HepG2 (cell line): ENCODE results near the gene ZNF74. TPM values are rescaled to one million over a fixed set of nuclear protein-coding genes. Genes with fewer than 3 reads are reported as not detected.

Experiments
- ATAC-seq: fragments of 200-7000 bp; cut with Tn5 transposase; 3 replicates; pipeline ENCODE4 v1.9.1; 2020; ENCODE audit warnings: mild to moderate bottlenecking, moderate library complexity
- BruUV-seq: library from RNA; stranded (reverse); fragments of 400-500 nt; replicated peaks from 2 replicates; lab custom pipeline; 2021; lab: Mats Ljungman, UMichigan
- CTCF ChIA-PET: fragments of 300-600 bp; formaldehyde crosslinking; extraction: SDS; loops from one replicate; lab custom pipeline; 2021; ENCODE audit warnings: low total read pairs, inconsistent platforms, low intra/inter-chr PET ratio; lab: Yijun Ruan, JAX
- POLR2A ChIA-PET: fragments of 350-600 bp; sonication (Branson Sonifier 250); formaldehyde crosslinking; loops from one replicate; lab custom pipeline; 2020; ENCODE audit warnings: antibody characterized with exemption, inconsistent platforms; lab: Yijun Ruan, JAX
- DNase-seq: peaks from one replicate; pipeline ENCODE4 v3.0.0-alpha.2; 2015; ENCODE audit warnings: low spot score
- FAIRE-seq: peaks from 3 replicates; lab custom pipeline; 2011; peaks lifted over from hg19 to GRCh38; lab: Jason Lieb, UNC
- H2AFZ ChIP-seq: one replicate; pipeline ENCODE4 v1.6.1; 2011; ENCODE audit warnings: low read length, inconsistent platforms
- H3K27ac ChIP-seq: fragments of 300-600 bp; 3 replicates; pipeline ENCODE4 v1.8.0; 2011; ENCODE audit warnings: mixed run types, mild to moderate bottlenecking, mixed read lengths, low read length, inconsistent platforms; ENCODE audit not compliant: insufficient read depth; ENCODE audit errors: extremely low read length
- H3K27me3 ChIP-seq, 2 experiments: fragments of 200-600 bp in 1 of 2; 2 replicates in 1 of 2; 3 replicates in 1 of 2; pipeline versions ENCODE4 v1.6.0 to v1.8.0; 2011; ENCODE audit warnings: low read length in 2 of 2, mild to moderate bottlenecking in 2 of 2, moderate library complexity in 2 of 2, inconsistent platforms in 1 of 2; ENCODE audit not compliant: insufficient read depth in 2 of 2, control insufficient read depth in 1 of 2
- H3K36me3 ChIP-seq, 2 experiments: fragments of 200-600 bp in 1 of 2; replicated peaks in 1 of 2; 2 replicates in 1 of 2; 3 replicates in 1 of 2; pipeline versions ENCODE4 v1.5.1 to v1.8.0; 2011; ENCODE audit warnings: low read length in 2 of 2, inconsistent platforms in 1 of 2; ENCODE audit not compliant: insufficient read depth in 2 of 2, control insufficient read depth in 1 of 2
- H3K4me1 ChIP-seq: 2 replicates; pipeline ENCODE4 v1.5.1; 2012; ENCODE audit warnings: low read length, inconsistent platforms; ENCODE audit not compliant: insufficient read depth
- H3K4me2 ChIP-seq: 2 replicates; pipeline ENCODE4 v1.6.0; 2011; ENCODE audit warnings: low read depth, low read length, inconsistent platforms
- H3K4me3 ChIP-seq, 3 experiments: fragments of 200-600 bp in 1 of 3; sonication (generic), shearing (Covaris generic) in 1 of 3; replicated peaks in 1 of 3; 2 replicates each; pipeline ENCODE4 v1.5.1; 2011 to 2016; ENCODE audit warnings: low read length in 3 of 3, inconsistent platforms in 2 of 3, low read depth in 2 of 3, mild to moderate bottlenecking in 2 of 3, control low read depth in 1 of 3, mixed read lengths in 1 of 3; ENCODE audit not compliant: insufficient read depth in 1 of 3
- H3K79me2 ChIP-seq: one replicate; pipeline ENCODE4 v1.6.1; 2011; ENCODE audit warnings: low read length, inconsistent platforms; ENCODE audit not compliant: insufficient read depth
- H3K9ac ChIP-seq: 2 replicates; pipeline ENCODE4 v1.6.0; 2011; ENCODE audit warnings: mild to moderate bottlenecking, low read depth, low read length, inconsistent platforms; ENCODE audit not compliant: insufficient read depth
- H3K9me3 ChIP-seq: 2 replicates; pipeline ENCODE4 v1.5.1; 2012; ENCODE audit warnings: mild to moderate bottlenecking, low read length
- H4K20me1 ChIP-seq: 2 replicates; pipeline ENCODE4 v1.6.0; 2011; ENCODE audit warnings: inconsistent platforms, mild to moderate bottlenecking, low read length, moderate library complexity; ENCODE audit not compliant: insufficient read depth
- ADNP ChIP-seq: sonication (generic); formaldehyde crosslinking; IDR thresholded peaks from 2 replicates; pipeline ENCODE4 v1.4.0; 2020; ENCODE audit warnings: missing genetic modification reagents
- BCL6 ChIP-seq: IDR thresholded peaks from 2 replicates; pipeline ENCODE4 v1.6.1; 2016; ENCODE audit warnings: missing genetic modification reagents, missing compliant biosample characterization
- CEBPB ChIP-seq: IDR thresholded peaks from 2 replicates; pipeline ENCODE4 v1.6.1; 2011; ENCODE audit warnings: low read depth, low read length, improper control_type of control experiment, borderline replicate concordance
- MEIS1 ChIP-seq: sonication (generic); formaldehyde crosslinking; IDR thresholded peaks from 2 replicates; pipeline ENCODE4 v1.9.0; 2021; ENCODE audit warnings: mild to moderate bottlenecking, missing genetic modification reagents, moderate library complexity, borderline replicate concordance
- NONO ChIP-seq, 2 experiments: fragments of 450-650 bp in 1 of 2; sonication (generic) in 1 of 2; formaldehyde crosslinking in 1 of 2; IDR thresholded peaks in 1 of 2; conservative IDR thresholded peaks in 1 of 2; 2 replicates each; pipeline versions ENCODE4 v1.6.1 to v1.8.0; 2017 to 2022; ENCODE audit warnings: mild to moderate bottlenecking in 1 of 2, missing genetic modification reagents in 1 of 2, moderate library complexity in 1 of 2
- PHF5A ChIP-seq: IDR thresholded peaks from one replicate; pipeline ENCODE4 v1.6.1; 2018; ENCODE audit warnings: low read depth, missing genetic modification reagents; ENCODE audit not compliant: unreplicated experiment
- PRMT3 ChIP-seq: sonication (generic); formaldehyde crosslinking; IDR thresholded peaks from 2 replicates; pipeline ENCODE4 v1.8.1; 2022; ENCODE audit warnings: low read depth, mild to moderate bottlenecking, moderate library complexity, missing genetic modification reagents, borderline replicate concordance
- RAD21 ChIP-seq: fragments of 450-650 bp; formaldehyde crosslinking; IDR thresholded peaks from 2 replicates; pipeline ENCODE4 v1.5.0; 2020; ENCODE audit warnings: mild to moderate bottlenecking
- RAD51 ChIP-seq: fragments of 450-650 bp; IDR thresholded peaks from 2 replicates; pipeline ENCODE4 v1.6.1; 2016; ENCODE audit warnings: borderline replicate concordance
- RXRB ChIP-seq: IDR thresholded peaks from 2 replicates; pipeline ENCODE4 v1.6.1; 2016; ENCODE audit warnings: borderline replicate concordance, missing genetic modification reagents, missing compliant biosample characterization
- TEAD3 ChIP-seq: optimal IDR thresholded peaks from 2 replicates; pipeline ENCODE3; 2016; ENCODE audit warnings: borderline replicate concordance
- ZKSCAN8 ChIP-seq: IDR thresholded peaks from 2 replicates; pipeline ENCODE4 v1.6.1; 2016; ENCODE audit warnings: borderline replicate concordance, missing genetic modification reagents, missing compliant biosample characterization
- ZMYM2 ChIP-seq: sonication (generic); formaldehyde crosslinking; IDR thresholded peaks from 2 replicates; pipeline ENCODE4 v1.8.0; 2022; ENCODE audit warnings: mild to moderate bottlenecking, missing genetic modification reagents
- ZNF124 ChIP-seq: sonication (generic); formaldehyde crosslinking; IDR thresholded peaks from 2 replicates; pipeline ENCODE4 v1.4.0; 2020; ENCODE audit warnings: missing genetic modification reagents
- ZNF230 ChIP-seq: sonication (generic); formaldehyde crosslinking; IDR thresholded peaks from 2 replicates; pipeline ENCODE4 v1.4.0; 2020; ENCODE audit warnings: mild to moderate bottlenecking, missing genetic modification reagents
- ZNF501 ChIP-seq: sonication (generic); formaldehyde crosslinking; IDR thresholded peaks from 2 replicates; pipeline ENCODE4 v1.5.1; 2020; ENCODE audit warnings: mild to moderate bottlenecking, moderate library complexity, missing genetic modification reagents
- ZNF598 ChIP-seq: sonication (generic); formaldehyde crosslinking; IDR thresholded peaks from 2 replicates; pipeline ENCODE4 v1.5.1; 2020; ENCODE audit warnings: mild to moderate bottlenecking, missing genetic modification reagents, borderline replicate concordance
- ZSCAN25 ChIP-seq: sonication (generic); formaldehyde crosslinking; IDR thresholded peaks from 2 replicates; pipeline ENCODE4 v1.8.0; 2022; ENCODE audit warnings: mild to moderate bottlenecking, missing genetic modification reagents
- WGBS: methylation state at CpG from one replicate; pipeline ENCODE4 v1.1.6; 2017; ENCODE audit warnings: low lambda C conversion rate; 5-methylcytosine and 5-hydroxymethylcytosine counted together
- in situ Hi-C: cut with HindIII; loops from 2 replicates; pipeline ENCODE4 v1.10.0; 2017; ENCODE audit warnings: low pct_unique_long_range_greater_than_20kb; ENCODE audit not compliant: extremely low pct_ligation_motif_present
- intact Hi-C: fragments of 100-400 bp; cut with micrococcal nuclease; formaldehyde crosslinking; loops from one replicate; pipeline ENCODE4 v1.10.0; 2022; ENCODE audit not compliant: unreplicated experiment
- polyA plus RNA-seq, 8 experiments: library from polyadenylated mRNA; depleted of rRNA in 3 of 8; stranded (reverse) in 7 of 8; unstranded in 1 of 8; fragments of >200 nt; fragmentation: Illumina TruSeq in 4 of 8; extraction: Trizol in 4 of 8; gene quantifications; 2 replicates each; pipeline versions ENCODE4 v1.2.1 to v1.2.3, GENCODE V29; 2011 to 2016; ENCODE audit warnings: low read depth in 4 of 8, missing spikeins in 1 of 8, mixed read lengths in 1 of 8; ENCODE audit not compliant: insufficient read depth in 1 of 8
- total RNA-seq, 5 experiments: library from RNA; depleted of rRNA; stranded (reverse); fragments of >200 nt; fragmentation: Illumina TruSeq; extraction: Trizol; gene quantifications; 2 replicates each; pipeline ENCODE4 v1.2.3, GENCODE V29; 2016; ENCODE audit warnings: low read depth in 1 of 5
- TF ChIP-seq, protein P1 (sequence below): sonication (generic); formaldehyde crosslinking; IDR thresholded peaks from 2 replicates; pipeline ENCODE4 v1.4.0; 2020; ENCODE audit warnings: missing genetic modification reagents
- TF ChIP-seq, protein P2 (sequence below): sonication (generic); formaldehyde crosslinking; IDR thresholded peaks from 2 replicates; pipeline ENCODE4 v1.5.1; 2020; ENCODE audit warnings: mild to moderate bottlenecking, moderate library complexity, missing genetic modification reagents
- TF ChIP-seq, protein P3 (sequence below): sonication (generic); formaldehyde crosslinking; IDR thresholded peaks from 2 replicates; pipeline ENCODE4 v1.8.1; 2023; ENCODE audit warnings: mild to moderate bottlenecking, missing genetic modification reagents

The ZNF74 gene
- total and polyA plus RNA-seq, 2 of the 13 experiments (the other 11 are each of a cell fraction or from before 2014, with no cell fraction given): 6.3 to 9.1 TPM

DNA sequence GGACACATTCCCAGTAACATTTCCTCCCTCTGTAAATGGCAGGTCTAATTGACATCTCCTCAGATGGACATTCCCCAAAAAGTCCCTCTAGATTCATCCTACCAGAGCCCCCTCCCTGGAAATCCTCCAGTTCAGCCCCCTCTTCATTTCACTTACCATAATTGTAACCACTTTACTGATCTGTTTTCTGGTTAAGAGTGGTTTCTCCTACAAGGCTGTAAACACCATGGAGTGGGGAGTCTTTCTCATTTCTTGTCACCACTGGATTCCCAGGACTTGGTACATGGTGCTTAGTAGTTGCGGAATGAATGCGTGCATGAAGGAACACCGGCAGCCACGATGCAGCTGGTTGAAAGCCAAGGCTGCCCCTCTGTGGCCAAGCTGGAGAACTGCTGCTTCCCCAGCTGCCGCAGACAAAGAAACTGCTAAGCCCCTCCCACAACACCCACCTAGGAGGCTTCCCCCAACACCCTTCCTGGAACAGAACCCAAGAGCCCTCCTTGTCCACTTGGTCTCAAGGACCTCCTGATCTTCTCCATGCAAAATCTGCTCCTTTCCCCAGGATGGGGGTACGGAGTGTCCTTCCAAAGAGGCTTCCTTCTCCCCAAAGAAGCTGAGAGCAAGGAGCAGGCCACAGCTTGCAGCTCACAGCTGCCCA is 62.2 kb downstream of the ZNF74 start:
- FAIRE-seq (peak; percentile 92), ATAC-seq (peak; percentile 88), DNase-seq (peak; percentile 68)
- Histone ChIP-seq H3K9ac (no peak overlapping the region), H3K27ac (no peak overlapping the region), H3K9me3 (no peaks in the 10 kb centered on the region), H3K4me2 (no peak overlapping the region), H3K4me3 (no peak overlapping the region), H2AFZ (no peak overlapping the region), H3K27me3 (no peaks in the 10 kb centered on the region), H3K36me3 (peaks cover 0 to 7% of the 10 kb centered on the region in 2 experiments; a peak in 1 of 5 replicates), H4K20me1 (no peaks in the 10 kb centered on the region), H3K79me2 (no peaks in the 10 kb centered on the region), H3K4me1 (no peaks in the 10 kb centered on the region)
- in situ Hi-C loops: loop anchor here (5.0 kb wide), 1 partner anchor 34 kb away; no protein-coding TSS in a partner anchor
- intact Hi-C loops: loop anchor here (1.0 kb wide), 2 partner anchors 17 to 38 kb away; no protein-coding TSS in a partner anchor
- BruUV-seq: no TSS peak
- WGBS: 45% methylated on average over 5 of the region's 6 CpGs
- ChIA-PET POLR2A (interaction anchor here (1.2 kb wide), 1 partner anchor 38 kb away, joined by 8 read pairs; no protein-coding TSS in a partner anchor), CTCF (interaction anchor here (1.4 to 3.3 kb wide), 4 partner anchors 17 to 300 kb away, joined by 4 to 66 read pairs (median 8); no protein-coding TSS in a partner anchor)
- peak; percentile 46; the same call in 1 of the 2 replicates for TF ChIP-seq ZKSCAN8 (CRISPR knock-in tag)
- 0 out of 2 replicates have a peak, but pooled peaks have one; percentile 26 for TF ChIP-seq RXRB (CRISPR knock-in tag)
- peak; percentile 47; the same call in 1 of the 2 replicates for TF ChIP-seq CEBPB
- TF ChIP-seq ZMYM2: no peak
- peak; percentile 96 for TF ChIP-seq RAD21
- 0 out of 2 replicates have a peak, but pooled peaks have one; percentile 41 for TF ChIP-seq ZNF501 (CRISPR knock-in tag)
- TF ChIP-seq, protein P1, sequence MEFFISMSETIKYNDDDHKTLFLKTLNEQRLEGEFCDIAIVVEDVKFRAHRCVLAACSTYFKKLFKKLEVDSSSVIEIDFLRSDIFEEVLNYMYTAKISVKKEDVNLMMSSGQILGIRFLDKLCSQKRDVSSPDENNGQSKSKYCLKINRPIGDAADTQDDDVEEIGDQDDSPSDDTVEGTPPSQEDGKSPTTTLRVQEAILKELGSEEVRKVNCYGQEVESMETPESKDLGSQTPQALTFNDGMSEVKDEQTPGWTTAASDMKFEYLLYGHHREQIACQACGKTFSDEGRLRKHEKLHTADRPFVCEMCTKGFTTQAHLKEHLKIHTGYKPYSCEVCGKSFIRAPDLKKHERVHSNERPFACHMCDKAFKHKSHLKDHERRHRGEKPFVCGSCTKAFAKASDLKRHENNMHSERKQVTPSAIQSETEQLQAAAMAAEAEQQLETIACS (CRISPR knock-in tag): no peak
- TF ChIP-seq ZNF230 (CRISPR knock-in tag): no peak
- no peak for TF ChIP-seq PRMT3 (CRISPR knock-in tag)
- no peak for TF ChIP-seq RAD51
- TF ChIP-seq, protein P2, sequence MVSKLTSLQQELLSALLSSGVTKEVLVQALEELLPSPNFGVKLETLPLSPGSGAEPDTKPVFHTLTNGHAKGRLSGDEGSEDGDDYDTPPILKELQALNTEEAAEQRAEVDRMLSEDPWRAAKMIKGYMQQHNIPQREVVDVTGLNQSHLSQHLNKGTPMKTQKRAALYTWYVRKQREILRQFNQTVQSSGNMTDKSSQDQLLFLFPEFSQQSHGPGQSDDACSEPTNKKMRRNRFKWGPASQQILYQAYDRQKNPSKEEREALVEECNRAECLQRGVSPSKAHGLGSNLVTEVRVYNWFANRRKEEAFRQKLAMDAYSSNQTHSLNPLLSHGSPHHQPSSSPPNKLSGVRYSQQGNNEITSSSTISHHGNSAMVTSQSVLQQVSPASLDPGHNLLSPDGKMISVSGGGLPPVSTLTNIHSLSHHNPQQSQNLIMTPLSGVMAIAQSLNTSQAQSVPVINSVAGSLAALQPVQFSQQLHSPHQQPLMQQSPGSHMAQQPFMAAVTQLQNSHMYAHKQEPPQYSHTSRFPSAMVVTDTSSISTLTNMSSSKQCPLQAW: 0 out of 2 replicates have a peak, but pooled peaks have one; percentile 23
- peak; percentile 12 for TF ChIP-seq TEAD3 (CRISPR knock-in tag)
- peak; percentile 24; the same call in 1 of the 2 replicates for TF ChIP-seq ZSCAN25 (CRISPR knock-in tag)
- peak; percentile 76; the same call in 1 of the 2 replicates for TF ChIP-seq ZNF598
- 0 out of 2 replicates have a peak, but pooled peaks have one; percentile 18 for TF ChIP-seq ZNF124 (CRISPR knock-in tag)
- no peak for TF ChIP-seq ADNP (CRISPR knock-in tag)
- TF ChIP-seq, protein P3, sequence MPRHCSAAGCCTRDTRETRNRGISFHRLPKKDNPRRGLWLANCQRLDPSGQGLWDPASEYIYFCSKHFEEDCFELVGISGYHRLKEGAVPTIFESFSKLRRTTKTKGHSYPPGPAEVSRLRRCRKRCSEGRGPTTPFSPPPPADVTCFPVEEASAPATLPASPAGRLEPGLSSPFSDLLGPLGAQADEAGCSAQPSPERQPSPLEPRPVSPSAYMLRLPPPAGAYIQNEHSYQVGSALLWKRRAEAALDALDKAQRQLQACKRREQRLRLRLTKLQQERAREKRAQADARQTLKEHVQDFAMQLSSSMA: no peak
- TF ChIP-seq NONO (IDR thresholded peaks at IDR 0.05): no peak
- 0 out of 2 replicates have a peak, but pooled peaks have one; percentile 38 for TF ChIP-seq NONO (CRISPR knock-in tag; conservative IDR thresholded peaks at IDR 0.05)
- no peak for TF ChIP-seq PHF5A (CRISPR knock-in tag)
- TF ChIP-seq BCL6: 0 out of 2 replicates have a peak, but pooled peaks have one; percentile 20
- 0 out of 2 replicates have a peak, but pooled peaks have one; percentile 48 for TF ChIP-seq MEIS1 (CRISPR knock-in tag)
